Panc1 (cell line): ENCODE measurements around the gene KLHL35.
"Not testable (repeated sequence)": the region's sequence is repeated elsewhere in the genome, so short reads cannot be mapped to it uniquely, and the experiment has no call there.

Experiments used
- CTCF ChIP-seq: fragments of 450-650 bp; IDR thresholded peaks from 2 replicates; pipeline ENCODE4 v1.5.1; 2017; ENCODE audit warnings: mild to moderate bottlenecking
- POLR2AphosphoS5 ChIP-seq: IDR thresholded peaks from 2 replicates; pipeline ENCODE4 v1.6.1; 2012; ENCODE audit warnings: mild to moderate bottlenecking, low read depth, low read length, moderate library complexity

GRCh38 chr11:75378776-75379175 lies 54.2 kb downstream of the KLHL35 start:
- not testable (repeated sequence) for TF ChIP-seq CTCF, POLR2AphosphoS5
